ENCODE results near the gene LRRC72.

LRRC72 gene

DNA sequence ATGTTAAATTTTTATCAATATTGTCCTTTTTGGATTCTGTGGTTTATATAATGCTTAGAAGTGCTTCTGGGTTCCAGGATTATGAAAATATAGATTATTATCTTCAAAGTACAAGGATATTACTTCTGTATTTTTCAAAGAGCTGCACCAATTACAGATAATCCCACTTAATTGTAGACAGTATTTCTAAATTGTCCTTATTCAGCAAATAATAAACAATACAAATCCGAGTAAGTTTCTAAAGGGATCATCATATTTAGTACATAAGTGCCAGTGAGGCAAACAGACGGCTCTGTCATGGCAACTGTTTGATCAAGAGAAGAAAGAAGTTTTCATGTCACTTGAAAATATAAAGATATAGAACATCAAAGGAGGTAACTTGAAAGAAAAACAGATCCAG is 99.8 kb downstream of the LRRC72 start:
- no peak for TF ChIP-seq ZFX (IDR thresholded peaks at IDR 0.05)
- TF ChIP-seq, protein P1, sequence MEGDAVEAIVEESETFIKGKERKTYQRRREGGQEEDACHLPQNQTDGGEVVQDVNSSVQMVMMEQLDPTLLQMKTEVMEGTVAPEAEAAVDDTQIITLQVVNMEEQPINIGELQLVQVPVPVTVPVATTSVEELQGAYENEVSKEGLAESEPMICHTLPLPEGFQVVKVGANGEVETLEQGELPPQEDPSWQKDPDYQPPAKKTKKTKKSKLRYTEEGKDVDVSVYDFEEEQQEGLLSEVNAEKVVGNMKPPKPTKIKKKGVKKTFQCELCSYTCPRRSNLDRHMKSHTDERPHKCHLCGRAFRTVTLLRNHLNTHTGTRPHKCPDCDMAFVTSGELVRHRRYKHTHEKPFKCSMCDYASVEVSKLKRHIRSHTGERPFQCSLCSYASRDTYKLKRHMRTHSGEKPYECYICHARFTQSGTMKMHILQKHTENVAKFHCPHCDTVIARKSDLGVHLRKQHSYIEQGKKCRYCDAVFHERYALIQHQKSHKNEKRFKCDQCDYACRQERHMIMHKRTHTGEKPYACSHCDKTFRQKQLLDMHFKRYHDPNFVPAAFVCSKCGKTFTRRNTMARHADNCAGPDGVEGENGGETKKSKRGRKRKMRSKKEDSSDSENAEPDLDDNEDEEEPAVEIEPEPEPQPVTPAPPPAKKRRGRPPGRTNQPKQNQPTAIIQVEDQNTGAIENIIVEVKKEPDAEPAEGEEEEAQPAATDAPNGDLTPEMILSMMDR (conservative IDR thresholded peaks at IDR 0.05): no peak
- H3K27ac ChIP-seq: no peak overlapping the region

- no peak for TF ChIP-seq ZFX (IDR thresholded peaks at IDR 0.05)
- TF ChIP-seq, protein P1 (conservative IDR thresholded peaks at IDR 0.05): no peak
- no peak overlapping the region for H3K27ac ChIP-seq
These were observed 100.6 kb downstream of the LRRC72 start for GRCh38 chr7:16627236-16627635.

GRCh38 chr7:16630654-16631053 is 104.0 kb downstream of the LRRC72 start:
- no peak for TF ChIP-seq ZFX (IDR thresholded peaks at IDR 0.05)
- TF ChIP-seq, protein P1 (conservative IDR thresholded peaks at IDR 0.05): no peak

More at GRCh38 chr7:16630654-16631053, 104.0 kb downstream of the LRRC72 start:
- no peak overlapping the region for H3K27ac ChIP-seq

Data from C4-2B (cell line).